DMS 273 (cell line): ENCODE measurements around the gene RNASEH1.
A peak's percentile ranks its signal among the peaks of the same experiment; 100 is the strongest.
"Not testable (repeated sequence)": the region's sequence is repeated elsewhere in the genome, so short reads cannot be mapped to it uniquely, and the experiment has no call there.

ENCODE experiments used
- DNase-seq: peaks from one replicate; lab custom pipeline; 2025; ENCODE audit not compliant: unreplicated experiment; lab: John Stamatoyannopoulos, UW

The RNASEH1 gene

DNA sequence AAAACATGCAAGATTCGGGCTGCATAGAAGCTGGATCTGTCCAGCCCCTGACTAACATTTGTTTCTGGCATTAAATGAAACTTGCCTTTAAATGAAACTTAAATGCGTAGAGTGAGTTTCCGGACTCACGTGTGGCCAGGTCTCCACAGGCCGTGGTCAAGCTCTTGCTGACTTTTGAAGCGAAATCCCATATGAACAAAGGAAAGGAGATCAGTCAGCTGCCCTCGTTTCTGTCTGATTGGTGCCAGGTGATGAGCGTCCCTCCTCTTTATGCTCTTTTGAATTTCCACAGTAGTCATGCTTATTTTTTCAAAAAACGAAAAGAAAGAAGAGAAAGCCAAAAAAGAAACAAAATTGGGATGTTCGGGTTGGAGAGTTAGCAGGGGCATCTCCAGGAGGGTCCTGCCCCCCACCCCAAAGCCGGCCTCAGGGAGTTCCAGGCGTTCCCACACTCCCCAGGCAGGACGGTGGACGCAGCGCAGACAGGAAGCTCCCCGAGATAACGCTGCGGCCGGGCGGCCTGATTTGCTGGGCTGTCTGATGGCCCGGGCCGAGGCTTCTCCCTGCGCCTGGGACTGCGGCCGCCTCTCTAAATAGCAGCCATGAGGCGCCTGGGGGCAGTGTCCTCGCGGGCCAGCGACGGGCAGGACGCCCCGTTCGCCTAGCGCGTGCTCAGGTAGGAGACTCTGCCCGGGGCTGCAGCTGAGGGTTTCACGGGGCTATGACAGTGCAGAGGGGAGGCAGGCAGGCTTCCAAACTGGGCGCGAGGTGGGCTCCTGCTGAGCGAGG lies 36.6 kb upstream of the RNASEH1 start, which contains the start of gene COLEC11:
COLEC11 (plus strand) TSS at position 620 of the 789 bp plus-strand sequence. CDS start 9,229 bp downstream, outside the sequence.
- DNase-seq = no peak

DNA sequence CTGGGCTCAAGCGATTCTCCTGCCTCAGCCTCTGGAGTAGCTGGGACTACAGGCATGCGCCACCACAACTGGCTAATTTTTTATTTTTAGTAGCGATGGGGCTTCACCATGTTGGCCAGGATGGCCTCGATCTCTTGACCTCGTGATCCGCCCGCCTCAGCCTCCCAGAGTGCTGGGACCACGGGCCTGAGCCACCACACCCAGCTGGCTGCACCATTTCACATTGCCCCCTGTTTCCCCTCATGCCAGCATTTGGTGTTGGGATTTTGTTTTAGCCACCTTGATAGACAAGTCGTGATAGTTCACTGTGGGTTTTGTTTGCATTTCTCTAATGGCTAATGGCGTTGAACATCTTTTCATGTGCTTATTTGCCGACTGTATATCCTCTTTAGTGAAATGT lies 31.0 kb upstream of the RNASEH1 start:
- DNase-seq = no peak

DNA sequence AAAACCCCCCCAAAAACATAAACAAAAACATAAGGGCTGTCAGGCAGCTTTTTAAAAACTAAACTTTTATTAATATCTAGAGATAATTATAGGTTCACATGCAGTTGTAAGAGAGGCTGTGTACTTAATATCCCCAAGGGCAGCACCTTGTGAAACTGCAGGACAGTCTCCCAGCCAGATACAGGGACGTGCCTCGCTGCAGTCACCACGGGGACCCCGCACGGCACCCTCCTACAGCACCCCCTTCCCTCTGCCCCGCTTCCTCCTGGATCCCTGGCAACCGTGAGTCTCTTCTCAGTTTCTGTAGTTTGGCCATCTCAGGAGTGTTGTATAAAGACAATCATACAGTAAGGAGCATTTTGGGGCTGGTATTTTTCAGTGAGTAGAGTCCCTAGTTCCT lies 30.0 kb upstream of the RNASEH1 start:
- no peak for DNase-seq

DNA sequence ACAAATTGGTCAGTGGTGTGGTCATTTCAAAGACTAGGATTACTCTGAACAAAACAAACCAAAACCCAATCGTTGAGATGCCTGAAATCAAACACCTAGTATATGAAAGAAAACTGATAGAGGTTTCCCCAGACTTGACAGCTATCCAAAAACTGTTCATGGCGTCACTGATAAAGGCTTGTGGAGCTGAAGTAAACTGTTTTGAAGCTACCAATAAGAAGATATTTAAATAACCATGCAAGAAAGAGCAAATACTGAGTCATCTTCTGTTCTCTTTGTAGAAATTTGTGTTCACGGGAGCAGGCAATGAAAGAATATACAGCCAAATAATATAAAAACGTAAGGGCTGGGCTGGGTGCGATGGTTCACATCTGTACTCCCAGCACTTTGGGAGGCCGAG lies 29.3 kb upstream of the RNASEH1 start:
- DNase-seq = no peak

DNA sequence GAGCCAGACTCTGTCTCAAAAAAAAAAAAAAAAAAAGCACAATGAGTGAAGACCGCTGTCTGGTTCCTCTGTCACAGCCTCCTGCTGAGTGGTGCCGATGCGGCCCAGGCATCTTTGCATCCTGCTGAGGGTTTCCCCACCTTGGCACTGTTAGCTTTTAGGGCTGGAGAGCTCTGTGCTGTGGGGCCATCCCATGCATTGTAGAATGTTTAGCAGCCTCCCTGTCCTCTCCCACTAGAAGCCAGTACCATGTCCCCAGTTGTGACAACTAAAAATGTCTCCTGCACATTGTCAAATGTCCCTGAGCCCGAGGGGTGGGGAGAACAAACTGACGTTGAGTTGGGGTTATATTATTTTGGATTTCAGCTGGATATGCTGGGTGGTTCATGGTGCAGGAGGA lies 28.9 kb upstream of the RNASEH1 start:
- DNase-seq = no peak

DNA sequence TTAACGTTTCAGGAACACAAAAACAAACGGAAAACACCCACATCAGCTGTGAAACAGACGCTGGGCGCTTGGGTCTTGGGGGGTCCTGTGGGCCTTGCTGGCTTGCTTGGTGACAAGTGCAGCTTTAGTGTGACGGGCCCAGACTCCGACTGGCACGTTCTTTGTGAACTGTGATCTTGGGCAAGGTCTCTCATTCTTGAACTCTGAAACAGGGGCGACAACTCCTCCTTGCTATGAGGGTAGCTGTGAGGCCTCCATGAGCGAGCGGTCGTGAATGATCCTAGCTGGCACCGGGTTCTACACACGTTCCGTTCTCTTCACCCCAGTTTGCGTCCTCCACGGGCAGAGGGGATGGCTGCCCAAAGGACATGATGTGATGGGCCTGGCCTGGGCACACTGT lies 28.1 kb upstream of the RNASEH1 start:
- DNase-seq = no peak

DNA sequence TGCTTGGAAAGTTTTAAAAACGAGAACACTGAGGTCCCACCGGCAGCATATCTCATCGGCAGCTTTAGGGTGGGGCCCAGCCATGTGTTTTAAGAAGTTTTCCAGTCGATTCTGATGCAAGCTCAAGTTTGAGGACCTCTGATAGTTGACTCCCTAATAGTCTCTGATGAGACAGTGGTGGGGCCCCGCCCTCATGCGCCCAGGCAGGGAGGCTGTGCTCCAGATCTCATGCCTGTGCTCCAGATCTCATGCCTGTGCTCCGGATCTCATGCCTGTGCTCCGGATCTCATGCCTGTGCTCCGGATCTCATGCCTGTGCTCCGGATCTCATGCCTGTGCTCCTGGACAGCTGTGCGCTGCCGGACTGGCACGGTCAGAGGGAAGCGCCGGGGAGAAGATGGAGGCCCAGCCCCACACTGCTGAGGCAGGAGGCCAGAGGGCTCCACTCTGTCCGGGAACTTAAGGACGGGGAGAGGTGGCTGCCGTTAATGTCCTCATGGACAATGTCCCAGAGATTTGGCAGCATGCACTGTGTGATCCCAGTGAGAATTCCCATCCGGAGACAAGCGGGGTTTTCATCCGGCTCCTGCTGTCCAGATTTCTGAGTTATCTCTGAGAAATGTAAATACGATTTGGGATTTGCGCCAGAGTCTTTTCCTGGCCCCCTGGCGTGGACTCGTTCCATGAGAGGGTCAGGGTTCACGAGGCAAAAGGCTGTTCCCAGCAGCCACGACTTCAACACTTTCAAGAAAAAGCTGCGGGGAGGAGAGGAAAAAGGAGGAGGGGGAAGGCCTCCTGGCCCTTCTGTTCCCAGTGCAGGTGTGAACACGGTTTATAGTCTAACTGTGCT lies 27.4 kb upstream of the RNASEH1 start:
- no peak for DNase-seq

DNA sequence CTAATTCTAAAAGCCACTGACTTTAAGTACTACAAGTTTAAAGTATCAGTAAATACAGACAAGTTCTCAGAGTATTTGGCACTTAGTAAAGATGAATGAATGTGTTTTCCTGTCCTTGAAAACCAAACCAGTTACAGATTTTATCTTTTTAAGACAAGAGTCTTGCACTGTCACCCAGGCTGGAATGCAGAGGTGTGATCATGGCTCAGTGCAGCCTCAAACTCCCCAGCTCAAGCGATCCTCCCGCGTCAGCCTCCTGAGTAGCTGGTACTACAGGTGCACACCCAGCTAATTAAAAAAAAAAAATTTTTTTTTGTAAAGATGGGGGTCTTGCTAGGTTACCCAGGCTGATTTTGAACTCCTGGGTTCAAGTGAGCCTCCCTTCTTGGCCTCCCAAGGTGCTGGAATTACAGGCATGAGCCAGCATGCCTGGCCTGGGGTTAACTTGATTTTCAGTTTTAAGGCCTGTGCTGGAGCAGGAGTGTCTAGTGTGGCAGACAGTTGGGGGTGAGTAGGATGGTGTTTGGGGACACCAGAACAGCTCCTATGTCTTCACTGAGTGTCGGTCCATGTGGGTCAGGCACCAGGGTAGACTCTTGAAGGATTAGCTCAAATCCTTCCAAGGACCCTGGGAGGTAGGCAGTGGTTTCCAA lies 26.6 kb upstream of the RNASEH1 start:
- no peak for DNase-seq

DNA sequence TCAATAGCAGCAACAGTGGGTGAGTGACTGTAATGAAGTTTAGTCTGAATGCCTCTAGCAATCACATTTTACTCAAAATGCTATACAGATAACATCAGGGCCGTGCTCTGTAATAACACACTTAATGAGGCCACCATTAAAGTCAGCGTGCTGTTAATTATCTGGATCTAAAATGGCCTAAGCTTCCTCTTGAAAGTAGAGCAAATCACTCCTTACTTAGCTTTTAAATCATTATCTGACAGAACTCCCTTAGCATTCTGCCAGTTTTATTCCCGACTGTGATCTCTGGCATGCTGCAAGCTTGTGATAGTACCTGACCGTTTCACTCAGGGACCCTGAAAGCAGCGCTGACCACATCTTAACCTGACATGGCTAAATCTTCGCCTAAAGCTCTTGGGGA lies 25.9 kb upstream of the RNASEH1 start:
- no peak for DNase-seq

DNA sequence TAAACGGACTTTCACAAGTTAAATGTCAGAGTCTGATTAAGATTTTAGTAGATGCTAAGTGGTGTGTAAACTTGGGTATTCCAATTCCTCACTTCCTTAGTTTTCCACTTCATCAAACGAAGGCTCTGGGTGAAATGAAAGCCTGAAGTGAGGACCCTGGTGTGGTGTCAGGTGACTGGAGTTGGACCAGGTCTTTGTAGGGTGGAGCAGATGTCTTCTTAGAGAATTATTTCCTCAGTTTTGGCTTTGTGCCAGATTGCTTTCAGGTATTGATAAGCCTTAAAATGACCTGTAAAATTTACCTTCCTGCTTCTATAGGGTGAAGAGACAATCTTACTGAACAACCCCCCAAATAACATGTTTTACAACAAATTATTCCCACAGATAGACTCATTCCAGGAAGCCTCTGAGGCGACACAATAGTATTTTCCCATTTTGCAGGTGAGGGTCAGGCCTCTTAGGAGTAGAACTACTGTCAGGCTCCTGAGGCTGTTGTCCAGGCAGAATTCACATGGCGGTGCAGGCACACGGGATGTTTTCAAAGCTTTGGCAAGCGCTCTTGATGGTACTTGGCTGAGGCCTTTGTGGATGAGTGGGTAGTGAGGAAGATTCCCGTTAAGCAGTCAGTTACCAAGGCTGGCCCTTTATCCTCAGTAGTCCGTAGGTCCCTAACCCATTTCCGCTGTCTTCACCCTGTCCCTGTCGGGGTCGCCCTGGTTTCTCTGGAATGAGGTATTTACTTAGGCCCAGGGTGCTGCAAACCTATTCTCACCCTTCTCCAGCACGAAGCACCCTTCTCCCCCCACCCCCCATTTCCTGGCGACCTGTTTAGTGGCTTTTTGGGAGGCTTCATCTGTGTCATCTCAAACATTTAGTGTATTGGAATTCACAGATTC lies 23.5 kb upstream of the RNASEH1 start:
- DNase-seq = peak; percentile 68

DNA sequence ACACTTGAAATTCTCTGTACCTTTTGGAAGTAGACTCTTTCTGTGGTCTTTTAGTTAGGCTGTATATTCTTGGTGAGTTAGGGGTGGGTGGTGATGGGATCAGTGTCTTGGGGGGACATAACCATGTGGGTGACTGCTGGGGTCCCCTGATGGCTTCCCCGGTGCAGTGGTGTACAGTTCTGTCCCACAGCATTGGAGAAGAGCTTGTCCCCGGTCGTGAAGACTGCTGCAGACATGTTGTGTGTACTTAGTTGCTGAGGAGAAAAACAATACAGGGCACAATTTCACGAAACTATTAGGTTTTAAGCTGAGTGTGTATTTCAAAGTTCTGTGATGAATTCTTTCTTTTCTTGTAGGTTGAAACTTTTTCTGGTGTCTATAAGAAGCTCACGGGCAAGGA lies 22.3 kb upstream of the RNASEH1 start:
- DNase-seq = no peak

DNA sequence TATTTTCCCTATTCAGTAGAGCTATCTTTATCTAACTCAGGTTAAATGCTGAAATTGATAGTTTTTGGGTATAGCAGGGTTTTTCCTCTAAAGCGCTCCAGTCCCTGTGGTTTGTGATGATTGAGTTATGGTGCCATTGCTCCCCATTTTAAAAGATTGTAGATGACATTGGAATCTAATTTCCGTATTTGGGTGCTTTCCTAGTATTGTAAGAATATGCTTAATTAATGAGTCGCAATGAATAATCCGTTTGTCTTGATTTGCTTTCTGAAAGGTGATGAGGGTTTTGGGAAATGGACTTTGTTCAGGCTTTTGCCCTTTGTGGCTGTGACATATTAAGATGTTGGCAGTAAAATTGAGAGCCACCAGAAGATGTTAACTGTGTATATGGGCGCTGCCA lies 20.9 kb upstream of the RNASEH1 start:
- no peak for DNase-seq

DNA sequence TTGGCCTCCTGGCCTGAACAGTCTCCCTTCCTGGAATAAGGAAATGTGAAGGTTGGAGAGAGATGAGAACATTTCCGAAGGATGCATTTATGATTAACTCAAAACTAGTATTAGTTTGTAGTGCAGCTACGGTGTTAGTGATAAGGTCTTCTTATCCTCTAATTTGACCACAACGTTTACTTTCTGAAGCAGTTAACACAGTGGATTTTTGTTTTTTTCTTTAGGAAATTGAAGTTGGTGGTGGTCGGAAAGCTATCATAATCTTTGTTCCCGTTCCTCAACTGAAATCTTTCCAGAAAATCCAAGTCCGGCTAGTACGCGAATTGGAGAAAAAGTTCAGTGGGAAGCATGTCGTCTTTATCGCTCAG lies 18.1 kb upstream of the RNASEH1 start:
- not testable (repeated sequence) for DNase-seq

DNA sequence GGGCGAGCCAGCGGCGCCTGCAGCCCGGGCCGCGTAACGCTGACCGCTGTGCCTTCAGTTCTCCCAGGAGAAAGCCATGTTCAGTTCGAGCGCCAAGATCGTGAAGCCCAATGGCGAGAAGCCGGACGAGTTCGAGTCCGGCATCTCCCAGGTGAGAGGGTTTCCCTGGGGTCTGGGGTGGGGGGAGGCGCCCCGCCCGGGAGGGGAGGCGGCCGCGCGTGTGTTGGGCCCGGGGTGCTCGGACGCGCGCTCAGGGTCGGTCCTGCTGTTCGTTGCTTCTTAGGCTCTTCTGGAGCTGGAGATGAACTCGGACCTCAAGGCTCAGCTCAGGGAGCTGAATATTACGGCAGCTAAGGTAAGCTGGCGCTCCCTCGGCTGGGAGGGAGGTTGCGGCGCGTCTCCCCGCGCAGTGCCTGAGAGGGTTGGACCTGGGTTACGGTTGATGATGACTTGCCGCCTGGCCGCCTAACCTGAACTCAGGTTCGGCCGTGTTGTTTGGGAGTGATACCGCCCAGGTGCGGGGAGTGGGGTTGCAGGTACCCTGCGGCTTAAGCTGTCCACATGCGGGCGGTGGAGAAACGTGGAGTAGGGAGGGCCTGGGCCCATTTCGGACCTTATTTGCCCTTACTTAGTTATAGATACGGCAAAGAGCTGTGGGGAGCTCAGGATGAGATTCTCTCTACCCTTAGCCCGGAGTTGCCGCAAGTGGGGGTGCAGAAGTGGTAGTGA lies 17.6 kb upstream of the RNASEH1 start:
- peak; percentile 56 for DNase-seq

DNA sequence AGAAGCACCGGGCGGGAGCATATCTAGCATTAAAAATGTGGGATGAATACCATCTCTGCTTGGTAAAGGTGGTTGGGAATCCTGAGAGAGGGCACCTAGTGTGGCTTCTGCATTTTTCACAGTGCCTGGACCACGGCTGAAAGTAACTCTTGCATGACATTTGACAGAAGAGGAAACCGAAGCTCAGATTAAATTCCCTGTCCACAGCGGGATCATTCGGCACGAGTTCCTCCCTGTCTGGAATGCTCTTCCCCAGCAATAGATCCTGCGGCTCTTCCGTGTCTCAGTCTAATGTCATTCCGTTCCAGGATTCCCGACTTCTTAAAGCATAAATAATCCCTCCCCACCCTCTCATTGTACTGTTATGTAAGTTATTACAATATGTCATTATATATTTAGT lies 16.0 kb upstream of the RNASEH1 start:
- no peak for DNase-seq

DNA sequence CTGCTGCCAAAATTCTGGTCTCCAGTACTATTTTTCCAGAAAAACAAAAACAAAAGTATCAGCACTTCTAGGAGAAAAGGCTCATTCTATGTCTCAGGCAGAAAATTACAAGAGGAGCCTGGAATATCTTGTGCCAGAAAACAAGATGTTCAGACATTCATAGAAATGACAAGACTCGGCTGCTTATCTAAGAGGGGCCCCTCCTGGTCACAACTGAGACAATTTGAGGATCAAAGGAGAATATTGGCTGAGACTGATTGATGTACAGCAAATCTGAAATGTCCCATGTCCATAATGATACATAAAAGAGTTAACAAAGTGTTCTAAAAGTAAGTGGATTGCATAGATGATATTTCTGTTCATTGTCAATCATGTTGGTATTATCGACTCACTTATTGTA lies 14.5 kb upstream of the RNASEH1 start:
- DNase-seq = no peak

DNA sequence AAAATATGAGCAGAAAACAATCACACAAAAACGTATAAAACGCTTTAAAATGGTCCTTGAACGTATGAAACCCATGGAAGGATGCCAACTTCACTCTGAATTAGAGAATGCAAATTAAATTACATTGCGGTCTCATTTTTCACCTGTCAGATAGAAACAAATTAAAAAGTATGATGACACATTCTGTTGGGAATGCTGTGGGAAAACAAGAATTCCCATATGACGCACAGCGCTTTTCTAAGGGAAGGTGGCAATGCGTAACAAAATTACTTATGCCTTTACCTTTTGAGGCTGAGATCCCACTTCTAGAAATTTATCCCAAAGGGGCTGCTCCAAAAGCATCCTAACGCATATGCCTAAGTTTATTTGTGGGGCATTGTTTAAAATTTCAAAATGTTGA lies 13.2 kb upstream of the RNASEH1 start:
- DNase-seq = no peak

DNA sequence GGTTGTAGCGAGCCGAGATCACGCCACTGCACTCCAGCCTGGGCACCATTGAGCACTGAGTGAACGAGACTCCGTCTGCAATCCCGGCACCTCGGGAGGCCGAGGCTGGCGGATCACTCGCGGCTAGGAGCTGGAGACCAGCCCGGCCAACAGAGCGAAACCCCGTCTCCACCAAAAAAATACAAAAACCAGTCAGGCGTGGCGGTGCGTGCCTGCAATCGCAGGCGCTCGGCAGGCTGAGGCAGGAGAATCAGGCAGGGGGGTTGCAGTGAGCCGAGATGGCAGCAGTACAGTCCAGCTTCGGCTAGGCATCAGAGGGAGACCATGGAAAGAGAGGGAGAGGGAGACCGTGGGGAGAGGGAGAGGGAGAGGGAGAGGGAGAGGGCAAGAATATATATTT lies 11.5 kb upstream of the RNASEH1 start:
- DNase-seq = not testable (repeated sequence)

DNA sequence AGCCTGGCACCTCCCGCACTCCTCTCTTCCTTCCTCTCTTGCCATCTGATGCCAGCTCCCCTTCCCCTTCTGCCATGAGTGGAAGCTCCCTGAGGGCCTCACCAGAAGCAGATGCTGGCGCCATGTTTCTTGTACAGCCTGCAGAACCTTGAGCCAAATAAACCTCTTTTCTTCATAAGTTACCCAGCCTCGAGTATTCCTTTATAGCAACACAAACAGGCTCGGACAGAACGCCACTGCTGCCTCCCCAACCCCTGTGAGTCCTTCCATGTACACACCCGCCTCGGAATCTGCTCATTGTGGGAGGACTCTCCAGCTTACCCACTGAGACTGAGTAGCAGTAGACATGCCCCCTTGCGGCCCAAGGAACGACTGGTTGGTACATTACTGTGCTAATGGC lies 8.7 kb upstream of the RNASEH1 start:
- no peak for DNase-seq

DNA sequence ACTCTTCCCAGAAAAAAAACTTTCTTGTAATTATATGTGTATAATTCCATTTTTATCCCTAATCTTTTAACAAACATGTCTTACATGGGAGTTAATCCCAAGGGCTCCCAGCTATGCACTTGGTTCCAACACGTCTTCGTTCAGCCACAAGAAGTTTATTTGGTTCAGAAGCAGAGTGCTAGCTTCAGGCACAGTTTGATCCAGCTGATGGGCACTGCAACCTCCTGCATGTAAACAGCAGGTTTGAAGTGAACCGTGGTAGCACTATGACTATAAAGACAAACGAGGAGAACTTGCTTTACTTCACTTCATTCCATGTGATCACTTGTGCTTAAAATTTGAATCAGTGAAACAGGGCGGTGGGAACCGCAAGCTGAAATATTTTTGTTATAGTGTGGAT lies 7.0 kb upstream of the RNASEH1 start:
- DNase-seq = no peak
